Lung (tissue), 12 donors: ENCODE measurements around the gene VPS13D. TPM values are rescaled to one million over a fixed set of nuclear protein-coding genes. Genes with fewer than 3 reads are reported as not detected.

ENCODE experiments used
- ATAC-seq: fragments of 200-7000 bp; cut with Tn5 transposase; one replicate; pipeline ENCODE4 v1.9.1; 2020; ENCODE audit warnings: moderate number of reproducible peaks; ENCODE audit not compliant: insufficient read depth, low FRiP score
- DNase-seq, 3 donors: peaks; one replicate each; pipeline ENCODE4 v3.0.0-alpha.2; 2013 to 2017
- H3K27ac ChIP-seq, 2 donors: one replicate each; pipeline ENCODE4 v1.5.1; 2013; ENCODE audit warnings: mild to moderate bottlenecking in 2 of 2, moderate library complexity in 2 of 2, control low read depth in 1 of 2, inconsistent platforms in 1 of 2, low read depth in 1 of 2, low read length in 1 of 2
- H3K27me3 ChIP-seq, 3 donors: one replicate each; pipeline ENCODE4 v1.5.1; 2013; ENCODE audit warnings: low read length in 2 of 3; ENCODE audit not compliant: control insufficient read depth in 3 of 3, insufficient read depth in 3 of 3
- H3K36me3 ChIP-seq, 4 donors: one replicate each; pipeline ENCODE4 v1.5.1; 2013; ENCODE audit warnings: low read length in 4 of 4, mild to moderate bottlenecking in 1 of 4, moderate library complexity in 1 of 4; ENCODE audit not compliant: control insufficient read depth in 4 of 4, insufficient read depth in 4 of 4
- H3K4me1 ChIP-seq, 5 donors: one replicate each; pipeline ENCODE4 v1.5.1; 2013; ENCODE audit warnings: low read length in 5 of 5, mild to moderate bottlenecking in 2 of 5, moderate library complexity in 1 of 5; ENCODE audit not compliant: control insufficient read depth in 5 of 5, insufficient read depth in 5 of 5
- H3K4me3 ChIP-seq: one replicate; pipeline ENCODE4 v1.5.1; 2013; ENCODE audit warnings: mild to moderate bottlenecking, control low read depth, moderate library complexity
- H3K9ac ChIP-seq, 2 donors: one replicate each; pipeline ENCODE4 v1.5.1; 2013; ENCODE audit warnings: low read length in 2 of 2, control low read depth in 1 of 2; ENCODE audit not compliant: insufficient read depth in 1 of 2
- H3K9me3 ChIP-seq, 4 donors: one replicate each; pipeline ENCODE4 v1.5.1; 2013; ENCODE audit warnings: low read length in 3 of 4, mild to moderate bottlenecking in 1 of 4, moderate library complexity in 1 of 4; ENCODE audit not compliant: control insufficient read depth in 4 of 4, insufficient read depth in 3 of 4
- WGBS, 2 donors: extraction: QIAGEN DNeasy Blood & Tissue Kit; methylation state at CpG; one replicate each; pipeline ENCODE4 v1.1.7; 2013; 5-methylcytosine and 5-hydroxymethylcytosine counted together
- polyA plus RNA-seq, 2 donors: library from polyadenylated mRNA; stranded (reverse); fragments of 200-250 nt; gene quantifications; one replicate each; pipeline ENCODE4 v1.2.1, GENCODE V29; 2013
- total RNA-seq, 2 donors: library from RNA; depleted of rRNA in 1 of 2; stranded (reverse); fragments of >200 nt in 1 of 2; gene quantifications; one replicate each; pipeline ENCODE4 v1.2.1, GENCODE V29; 2014 to 2021
- TF ChIP-seq, protein P1 (sequence below): IDR thresholded peaks from 2 replicates; pipeline ENCODE4 v1.5.1; 2012; ENCODE audit warnings: mild to moderate bottlenecking; ENCODE audit errors: control extremely low read depth, extremely low read depth
- donor health status: control.
- donor health status: control.
- donor health status: Bipolar disorder and iron deficiency.
- donor health status: healthy.
- donor health status: DM: yes; HTN: yes; CAD: no.

Gene VPS13D
- total and polyA plus RNA-seq, 4 donors = 18.4 to 76.0 (median 37.5) TPM

DNA sequence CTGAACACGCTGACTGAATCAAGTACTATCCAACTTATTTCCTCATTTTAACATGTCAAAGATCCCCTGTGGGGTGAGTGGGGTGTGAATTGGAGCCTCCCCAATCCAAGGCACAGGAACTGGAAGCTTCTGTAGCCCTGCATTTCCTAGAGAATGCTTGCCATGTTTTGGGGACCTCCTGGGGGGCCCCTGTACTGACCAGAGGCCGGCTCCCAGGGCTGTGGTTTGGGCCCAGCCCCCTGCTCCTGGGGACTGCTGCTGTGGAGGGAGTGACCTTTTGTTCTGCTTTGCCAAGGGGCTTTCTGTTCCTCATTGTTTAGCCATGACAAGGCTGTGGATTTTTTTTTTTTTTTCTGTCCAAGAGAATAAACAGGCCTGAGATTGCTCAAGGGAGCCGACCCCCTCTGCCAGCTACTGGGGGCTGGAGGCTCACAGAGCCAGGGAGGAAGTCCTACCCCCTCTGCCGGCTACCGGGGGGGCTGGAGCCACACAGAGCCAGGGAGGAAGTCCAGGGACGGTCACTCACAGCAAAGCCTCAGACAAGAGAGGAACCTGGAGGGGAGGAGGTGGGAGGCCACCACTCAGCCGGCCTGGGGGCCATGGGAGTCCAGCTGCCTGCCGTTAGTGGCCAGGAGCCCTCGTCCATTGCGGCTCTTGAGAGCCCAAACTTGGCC, 45.7 kb upstream of the VPS13D start:
- Histone ChIP-seq H3K27me3 (peaks cover 0 to under 1% (median 0%) of the 10 kb centered on the region in 3 donors), H3K4me3 (no peak overlapping the region), H3K27ac (peak overlapping the region; percentile 88 to 93), H3K9ac (peak overlapping the region in 1 of 2 donors; percentile 74), H3K9me3 (no peaks in the 10 kb centered on the region), H3K36me3 (peaks cover 0 to 2% (median 0%) of the 10 kb centered on the region in 4 donors), H3K4me1 (peaks cover 6 to 58% (median 24%) of the 10 kb centered on the region in 5 donors)
- TF ChIP-seq, protein P1, sequence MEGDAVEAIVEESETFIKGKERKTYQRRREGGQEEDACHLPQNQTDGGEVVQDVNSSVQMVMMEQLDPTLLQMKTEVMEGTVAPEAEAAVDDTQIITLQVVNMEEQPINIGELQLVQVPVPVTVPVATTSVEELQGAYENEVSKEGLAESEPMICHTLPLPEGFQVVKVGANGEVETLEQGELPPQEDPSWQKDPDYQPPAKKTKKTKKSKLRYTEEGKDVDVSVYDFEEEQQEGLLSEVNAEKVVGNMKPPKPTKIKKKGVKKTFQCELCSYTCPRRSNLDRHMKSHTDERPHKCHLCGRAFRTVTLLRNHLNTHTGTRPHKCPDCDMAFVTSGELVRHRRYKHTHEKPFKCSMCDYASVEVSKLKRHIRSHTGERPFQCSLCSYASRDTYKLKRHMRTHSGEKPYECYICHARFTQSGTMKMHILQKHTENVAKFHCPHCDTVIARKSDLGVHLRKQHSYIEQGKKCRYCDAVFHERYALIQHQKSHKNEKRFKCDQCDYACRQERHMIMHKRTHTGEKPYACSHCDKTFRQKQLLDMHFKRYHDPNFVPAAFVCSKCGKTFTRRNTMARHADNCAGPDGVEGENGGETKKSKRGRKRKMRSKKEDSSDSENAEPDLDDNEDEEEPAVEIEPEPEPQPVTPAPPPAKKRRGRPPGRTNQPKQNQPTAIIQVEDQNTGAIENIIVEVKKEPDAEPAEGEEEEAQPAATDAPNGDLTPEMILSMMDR = no peak
- WGBS, 2 donors = 7 to 12% methylated on average over 10 of the region's 10 CpGs
- ATAC-seq (peak; percentile 45), DNase-seq (peak; percentile 94 to 97 (median 97))

DNA sequence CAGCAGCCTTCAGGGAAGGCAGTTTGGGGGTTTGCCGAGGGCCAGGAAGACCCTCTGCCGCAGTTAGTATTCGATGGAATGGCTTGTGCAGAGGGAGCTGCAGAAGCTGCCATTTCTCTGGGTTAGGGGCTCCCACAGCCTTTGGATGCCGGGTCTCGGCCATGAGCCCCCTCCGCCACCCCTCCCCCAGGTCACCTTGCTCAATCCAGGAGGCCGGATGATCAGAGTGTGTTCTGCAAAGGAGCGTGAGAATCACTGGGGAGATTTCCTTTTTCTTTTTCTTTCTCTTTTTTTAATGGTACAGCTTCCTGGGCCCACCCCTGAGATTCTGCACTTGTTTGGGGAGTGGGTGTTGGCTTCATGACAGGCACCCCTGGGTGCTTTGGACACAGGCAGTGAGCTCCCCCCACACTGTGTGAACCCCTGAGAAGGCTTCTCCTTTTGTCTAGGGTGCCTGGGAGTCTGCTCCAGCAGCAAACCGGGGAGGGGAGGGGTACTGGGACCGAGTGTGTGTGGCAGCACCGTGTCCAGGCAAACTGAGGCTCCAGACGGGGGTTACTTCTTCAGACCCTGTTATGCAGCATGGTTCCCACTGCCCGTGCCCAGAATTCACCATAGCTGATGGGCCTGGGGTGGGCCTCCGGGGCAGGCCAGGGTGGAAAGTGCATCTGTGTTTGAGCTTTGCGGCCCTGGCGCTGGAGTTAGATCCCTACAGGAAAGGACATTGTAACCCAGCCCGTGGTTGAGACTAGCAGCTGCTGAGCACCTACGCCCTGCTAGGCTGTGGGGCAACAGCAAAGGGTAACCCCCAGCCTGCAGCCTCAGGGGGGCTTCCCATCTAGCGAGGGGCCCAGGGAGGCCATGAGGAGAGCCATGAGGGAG, 44.6 kb upstream of the VPS13D start:
- Histone ChIP-seq H3K9ac (peak overlapping the region in 1 of 2 donors; percentile 74), H3K27ac (peak overlapping the region; percentile 88 to 93), H3K9me3 (no peaks in the 10 kb centered on the region), H3K4me1 (peaks cover 6 to 48% (median 24%) of the 10 kb centered on the region in 5 donors), H3K27me3 (peaks cover 0 to 2% (median 0%) of the 10 kb centered on the region in 3 donors), H3K4me3 (no peak overlapping the region), H3K36me3 (peaks cover 0 to 4% (median 2%) of the 10 kb centered on the region in 4 donors)
- no peak for DNase-seq
- TF ChIP-seq, protein P1 = no peak
- WGBS, 2 donors = 41 to 57% methylated on average over 19 of the region's 19 CpGs
- ATAC-seq = no peak

DNA sequence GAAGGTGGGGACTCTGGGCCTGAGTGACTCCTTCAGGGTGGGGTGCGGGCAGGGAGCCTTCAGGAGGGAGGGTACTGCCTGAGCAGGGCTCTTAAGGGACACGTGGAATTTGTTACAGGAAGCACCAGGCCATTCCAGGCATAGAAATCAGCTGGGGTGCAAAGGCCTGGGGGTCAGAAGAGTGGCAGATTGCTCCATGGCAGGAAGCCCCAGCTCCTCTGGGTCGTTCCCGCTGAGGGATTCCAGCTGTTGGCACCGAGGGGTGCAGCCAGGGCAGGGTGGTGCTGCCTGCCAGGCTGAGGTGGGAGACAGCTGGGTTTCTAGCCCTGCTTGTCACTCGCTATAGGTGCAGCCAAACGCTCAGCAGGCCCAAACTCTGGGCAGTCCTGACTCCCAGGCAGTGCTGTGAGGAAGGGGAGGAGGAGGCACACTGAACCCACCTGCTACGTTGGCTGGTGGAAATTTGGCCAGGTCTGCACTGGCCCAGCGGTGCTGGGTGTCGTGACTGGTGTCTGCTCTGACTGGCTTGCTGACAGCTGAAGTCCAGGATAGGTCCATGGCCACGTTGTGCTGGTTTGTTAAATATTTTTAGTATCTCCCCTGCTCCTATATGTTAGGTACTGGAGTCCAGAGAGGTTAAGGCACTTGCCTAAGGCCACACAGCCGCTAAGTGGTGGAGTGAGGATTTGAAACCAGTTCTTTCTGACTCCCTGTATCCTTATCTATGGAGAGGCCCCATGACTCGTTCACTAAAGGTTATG, 43.7 kb upstream of the VPS13D start:
- H3K9ac ChIP-seq = peak overlapping the region in 1 of 2 donors; percentile 38
- peaks cover 0 to 2% (median 0%) of the 10 kb centered on the region in 3 donors for H3K27me3 ChIP-seq
- DNase-seq = peak in 2 of 3 donors; percentile 31 to 49
- ATAC-seq = no peak
- peaks cover 6 to 41% (median 24%) of the 10 kb centered on the region in 5 donors for H3K4me1 ChIP-seq
- peak overlapping the region; percentile 88 to 93 for H3K27ac ChIP-seq
- H3K4me3 ChIP-seq = no peak overlapping the region
- peaks cover 0 to 9% (median 2%) of the 10 kb centered on the region in 4 donors for H3K36me3 ChIP-seq
- TF ChIP-seq, protein P1 = no peak
- H3K9me3 ChIP-seq = no peaks in the 10 kb centered on the region
- 55 to 59% methylated on average over 13 of the region's 13 CpGs for WGBS, 2 donors
